HG02571 (cell line): ENCODE data around the gene SFPQ.
"Not testable (repeated sequence)": the region's sequence is repeated elsewhere in the genome, so short reads cannot be mapped to it uniquely, and the experiment has no call there.

Experiments
- ATAC-seq: cut with Tn5 transposase; IDR thresholded peaks from one replicate; pipeline ENCODE4 v1.9.1; 2021; ENCODE audit warnings: mild to moderate bottlenecking, moderate library complexity; ENCODE audit not compliant: unreplicated experiment

Gene SFPQ

GRCh38 chr1:35187816-35188342 is 5.1 kb downstream of the SFPQ start:
- no peak for ATAC-seq

GRCh38 chr1:35186239-35186638 is 6.7 kb downstream of the SFPQ start:
- ATAC-seq = no peak

GRCh38 chr1:35185200-35185599 is 7.7 kb downstream of the SFPQ start:
- no peak for ATAC-seq

GRCh38 chr1:35184495-35185199 is 8.3 kb downstream of the SFPQ start:
- ATAC-seq = no peak

GRCh38 chr1:35181790-35182455 is 11.0 kb downstream of the SFPQ start:
- no peak for ATAC-seq

- no peak for ATAC-seq
These were observed 12.1 kb downstream of the SFPQ start for GRCh38 chr1:35180776-35181374.

- no peak for ATAC-seq
These were observed 13.0 kb downstream of the SFPQ start for GRCh38 chr1:35179908-35180307.

- no peak for ATAC-seq
These were observed 14.0 kb downstream of the SFPQ start for GRCh38 chr1:35178874-35179380.

GRCh38 chr1:35178295-35178695 is 14.7 kb downstream of the SFPQ start:
- no peak for ATAC-seq

GRCh38 chr1:35177237-35177786 is 15.6 kb downstream of the SFPQ start:
- ATAC-seq = no peak

GRCh38 chr1:35175602-35176001 is 17.3 kb downstream of the SFPQ start:
- no peak for ATAC-seq

- no peak for ATAC-seq
These were observed 17.8 kb downstream of the SFPQ start for GRCh38 chr1:35175098-35175576.

- no peak for ATAC-seq
These were observed 18.9 kb downstream of the SFPQ start for GRCh38 chr1:35173909-35174540.

GRCh38 chr1:35173491-35173890 is 19.5 kb downstream of the SFPQ start:
- no peak for ATAC-seq

GRCh38 chr1:35172022-35172421 is 20.9 kb downstream of the SFPQ start:
- ATAC-seq = no peak

GRCh38 chr1:35171579-35171978 is 21.4 kb downstream of the SFPQ start:
- ATAC-seq = no peak

- no peak for ATAC-seq
These were observed 28.1 kb downstream of the SFPQ start for GRCh38 chr1:35164893-35165292.

GRCh38 chr1:35151220-35151619 is 41.7 kb downstream of the SFPQ start:
- ATAC-seq = no peak

- not testable (repeated sequence) for ATAC-seq
These were observed 46.9 kb downstream of the SFPQ start for GRCh38 chr1:35145892-35146549.
